Right atrium auricular region (tissue), 2 donors: ENCODE results near the gene SORCS3. TPM values are rescaled to one million over a fixed set of nuclear protein-coding genes. Genes with fewer than 3 reads are reported as not detected.

Experiments used
- DNase-seq: peaks from one replicate; pipeline ENCODE4 v3.0.0-alpha.2; 2019; ENCODE audit warnings: low spot score
- H3K27ac ChIP-seq, 2 donors: fragments of 200-600 bp; sonication (generic); 1 replicate in 1 of 2; 2 replicates in 1 of 2; pipeline ENCODE4 v1.5.1; 2016 to 2019
- H3K27me3 ChIP-seq, 2 donors: fragments of 200-600 bp; sonication (generic); one replicate each; pipeline versions ENCODE4 v1.5.1 to v1.6.0; 2017 to 2019
- H3K36me3 ChIP-seq: fragments of 200-600 bp; sonication (generic); one replicate; pipeline ENCODE4 v1.5.1; 2016
- H3K4me1 ChIP-seq, 2 donors: fragments of 200-600 bp; sonication (generic); one replicate each; pipeline versions ENCODE4 v1.5.1 to v1.6.0; 2017 to 2019
- H3K4me3 ChIP-seq, 2 donors: fragments of 200-600 bp; sonication (generic); 1 replicate in 1 of 2; 2 replicates in 1 of 2; pipeline ENCODE4 v1.5.1; 2017 to 2019; ENCODE audit warnings: mild to moderate bottlenecking in 1 of 2, moderate library complexity in 1 of 2
- H3K9me3 ChIP-seq, 2 donors: fragments of 200-600 bp; sonication (generic); one replicate each; pipeline ENCODE4 v1.5.1; 2019
- total RNA-seq, 2 donors: library from RNA; depleted of rRNA; stranded (reverse); fragments of >200 nt; gene quantifications; one replicate each; pipeline ENCODE4 v1.1.0, GENCODE V29; 2016
- TF ChIP-seq, protein P1 (sequence below), 2 donors: fragments of 200-600 bp; sonication (generic); IDR thresholded peaks; one replicate each; pipeline ENCODE4 v1.5.1; 2019; ENCODE audit warnings: antibody characterized with exemption in 2 of 2

SORCS3 gene
- total RNA-seq, 2 donors from 2014 or later, result 0.07 TPM; not detected in 1

DNA sequence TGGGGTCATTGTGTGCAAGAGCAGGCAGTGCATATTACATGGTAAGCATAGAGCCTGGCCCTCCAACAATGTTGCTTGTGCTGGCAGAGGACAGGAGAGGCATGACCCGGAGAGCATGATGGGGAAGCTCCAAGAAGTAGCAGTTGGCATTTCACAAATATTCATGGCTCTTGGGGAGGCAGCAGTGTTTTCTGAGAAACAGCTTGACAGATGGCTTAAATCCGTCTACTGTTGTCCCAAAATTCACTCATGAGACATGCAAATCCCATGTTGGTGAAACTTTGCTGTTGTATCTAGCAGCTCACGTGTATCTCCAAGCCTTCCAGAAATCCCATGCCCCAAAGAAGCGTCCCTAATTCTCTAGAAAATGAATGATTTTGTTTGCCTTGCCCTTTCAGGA is 487.0 kb downstream of the SORCS3 start:
- H3K9me3 ChIP-seq, result no peaks in the 10 kb centered on the region
- no peaks in the 10 kb centered on the region for H3K27me3 ChIP-seq
- H3K36me3 ChIP-seq, result no peaks in the 10 kb centered on the region
- H3K27ac ChIP-seq, result no peak overlapping the region
- TF ChIP-seq, protein P1, sequence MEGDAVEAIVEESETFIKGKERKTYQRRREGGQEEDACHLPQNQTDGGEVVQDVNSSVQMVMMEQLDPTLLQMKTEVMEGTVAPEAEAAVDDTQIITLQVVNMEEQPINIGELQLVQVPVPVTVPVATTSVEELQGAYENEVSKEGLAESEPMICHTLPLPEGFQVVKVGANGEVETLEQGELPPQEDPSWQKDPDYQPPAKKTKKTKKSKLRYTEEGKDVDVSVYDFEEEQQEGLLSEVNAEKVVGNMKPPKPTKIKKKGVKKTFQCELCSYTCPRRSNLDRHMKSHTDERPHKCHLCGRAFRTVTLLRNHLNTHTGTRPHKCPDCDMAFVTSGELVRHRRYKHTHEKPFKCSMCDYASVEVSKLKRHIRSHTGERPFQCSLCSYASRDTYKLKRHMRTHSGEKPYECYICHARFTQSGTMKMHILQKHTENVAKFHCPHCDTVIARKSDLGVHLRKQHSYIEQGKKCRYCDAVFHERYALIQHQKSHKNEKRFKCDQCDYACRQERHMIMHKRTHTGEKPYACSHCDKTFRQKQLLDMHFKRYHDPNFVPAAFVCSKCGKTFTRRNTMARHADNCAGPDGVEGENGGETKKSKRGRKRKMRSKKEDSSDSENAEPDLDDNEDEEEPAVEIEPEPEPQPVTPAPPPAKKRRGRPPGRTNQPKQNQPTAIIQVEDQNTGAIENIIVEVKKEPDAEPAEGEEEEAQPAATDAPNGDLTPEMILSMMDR (IDR thresholded peaks at IDR 0.05), result no peak
- H3K4me1 ChIP-seq, result no peaks in the 10 kb centered on the region
- no peak for DNase-seq
- H3K4me3 ChIP-seq, result no peak overlapping the region

DNA sequence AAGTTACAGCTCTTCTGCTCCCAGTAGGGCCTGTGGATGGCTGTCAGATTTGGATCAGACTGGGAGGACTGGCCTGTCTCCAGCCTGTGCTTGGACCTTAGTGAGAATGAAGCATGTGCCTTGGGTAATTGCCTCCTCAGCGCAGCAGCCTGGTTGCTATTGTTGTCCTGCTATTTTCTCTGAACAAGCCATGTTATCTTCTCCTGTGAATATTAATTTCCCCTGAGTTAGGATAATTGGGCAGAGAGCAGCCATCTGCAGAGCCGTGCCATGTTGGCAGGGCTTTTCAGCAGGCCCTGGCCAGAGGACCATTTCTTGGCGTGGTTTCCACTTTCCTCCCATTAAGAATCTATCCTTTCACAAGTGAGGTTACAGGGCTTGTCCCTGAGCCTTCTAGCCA is 497.3 kb downstream of the SORCS3 start:
- H3K27ac ChIP-seq, result no peak overlapping the region
- H3K4me1 ChIP-seq, result no peaks in the 10 kb centered on the region
- no peaks in the 10 kb centered on the region for H3K9me3 ChIP-seq
- no peaks in the 10 kb centered on the region for H3K36me3 ChIP-seq
- TF ChIP-seq, protein P1 (IDR thresholded peaks at IDR 0.05), result no peak
- DNase-seq, result no peak
- H3K4me3 ChIP-seq, result no peak overlapping the region
- H3K27me3 ChIP-seq, result no peaks in the 10 kb centered on the region

DNA sequence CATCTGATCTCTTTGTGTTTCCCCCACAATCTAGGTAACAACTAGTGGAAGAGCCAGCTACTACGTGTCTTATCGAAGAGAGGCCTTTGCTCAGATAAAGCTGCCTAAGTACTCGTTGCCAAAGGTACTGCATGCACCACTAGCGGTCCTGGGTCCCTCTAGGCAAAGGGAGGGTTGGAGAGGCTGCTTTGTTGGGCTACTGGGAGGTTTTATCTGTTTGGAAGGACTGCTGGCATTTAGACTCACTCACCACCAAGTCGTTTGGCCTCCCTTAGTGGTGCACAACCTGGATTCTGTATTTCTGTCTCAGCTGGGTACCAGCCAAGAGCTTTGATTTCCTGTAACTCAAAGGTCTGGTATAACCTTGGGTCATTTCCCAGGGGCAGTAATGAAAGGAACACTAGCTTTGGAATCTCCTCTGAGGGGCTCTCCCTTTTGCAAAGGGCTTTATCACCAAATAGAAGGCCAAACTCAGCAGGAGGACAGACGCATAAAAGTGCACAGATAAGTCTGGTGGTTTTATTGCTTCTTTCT is 498.3 kb downstream of the SORCS3 start:
- H3K36me3 ChIP-seq, result no peaks in the 10 kb centered on the region
- DNase-seq, result no peak
- TF ChIP-seq, protein P1 (IDR thresholded peaks at IDR 0.05), result no peak
- no peak overlapping the region for H3K4me3 ChIP-seq
- no peaks in the 10 kb centered on the region for H3K4me1 ChIP-seq
- no peaks in the 10 kb centered on the region for H3K9me3 ChIP-seq
- H3K27me3 ChIP-seq, result no peaks in the 10 kb centered on the region
- no peak overlapping the region for H3K27ac ChIP-seq

DNA sequence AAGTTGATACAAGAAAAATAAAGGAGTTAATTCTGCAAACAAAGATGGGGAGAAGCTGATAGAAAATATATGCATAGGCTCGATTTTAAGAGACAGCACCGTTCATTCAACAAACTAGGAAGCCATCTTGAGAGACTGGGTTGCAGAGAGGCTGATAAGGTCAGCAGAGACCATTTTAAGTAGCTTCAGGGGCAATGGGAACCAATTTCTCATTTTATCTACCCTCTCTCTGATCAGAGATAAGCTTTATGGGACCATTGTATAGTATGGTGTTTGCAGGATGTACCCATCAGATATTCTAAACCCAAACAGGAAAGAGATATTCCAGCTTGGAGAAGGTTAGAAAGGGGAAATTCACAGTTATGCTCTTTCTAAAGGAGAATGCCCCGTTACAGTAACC is 499.5 kb downstream of the SORCS3 start:
- H3K9me3 ChIP-seq, result no peaks in the 10 kb centered on the region
- H3K27me3 ChIP-seq, result no peaks in the 10 kb centered on the region
- DNase-seq, result no peak
- TF ChIP-seq, protein P1 (IDR thresholded peaks at IDR 0.05), result no peak
- H3K4me3 ChIP-seq, result no peak overlapping the region
- no peak overlapping the region for H3K27ac ChIP-seq
- H3K36me3 ChIP-seq, result no peaks in the 10 kb centered on the region
- no peaks in the 10 kb centered on the region for H3K4me1 ChIP-seq

DNA sequence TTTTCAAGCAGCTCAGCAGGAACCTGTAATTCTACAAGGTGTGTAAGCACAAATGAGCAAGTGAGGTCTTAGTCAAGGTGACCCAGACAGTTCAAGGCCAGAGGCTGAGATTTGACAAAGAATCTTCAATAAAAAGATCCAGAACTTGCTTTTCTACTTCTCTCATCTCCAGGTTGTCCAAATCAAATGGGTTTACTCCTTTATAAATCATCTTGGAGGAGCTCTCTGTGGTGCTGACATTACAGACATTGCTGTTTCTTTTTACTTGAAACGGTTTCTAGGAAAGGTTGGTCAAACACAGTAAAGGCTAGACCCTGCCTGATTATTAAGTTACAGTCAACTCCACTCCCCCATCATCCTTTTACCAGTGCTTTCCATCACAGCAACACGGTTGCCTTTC is 504.6 kb downstream of the SORCS3 start:
- Histone ChIP-seq H3K9me3 (no peaks in the 10 kb centered on the region), H3K36me3 (no peaks in the 10 kb centered on the region), H3K4me3 (no peak overlapping the region), H3K27ac (no peak overlapping the region), H3K27me3 (no peaks in the 10 kb centered on the region), H3K4me1 (no peaks in the 10 kb centered on the region)
- TF ChIP-seq, protein P1 (IDR thresholded peaks at IDR 0.05), result no peak
- DNase-seq, result no peak

DNA sequence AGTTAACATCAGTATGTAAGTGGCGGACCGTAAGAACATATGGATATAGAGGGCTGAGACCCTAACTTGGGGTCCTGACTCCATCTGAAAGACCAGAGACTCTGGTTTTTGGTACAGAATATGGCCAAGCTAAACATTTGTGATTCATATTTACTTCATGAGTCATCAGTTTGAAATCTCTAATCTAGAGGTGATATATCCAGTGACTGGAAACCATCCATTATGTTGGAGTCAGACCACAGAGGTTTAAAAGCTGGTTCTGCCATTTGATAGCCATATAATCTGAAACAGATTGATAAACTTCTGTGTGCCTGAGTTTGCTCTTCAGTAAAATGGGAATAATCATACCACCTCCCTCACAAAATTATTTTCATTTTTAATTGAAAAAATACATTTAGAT is 505.3 kb downstream of the SORCS3 start:
- no peak overlapping the region for H3K4me3 ChIP-seq
- H3K36me3 ChIP-seq, result no peaks in the 10 kb centered on the region
- no peak for DNase-seq
- H3K4me1 ChIP-seq, result no peaks in the 10 kb centered on the region
- H3K27ac ChIP-seq, result no peak overlapping the region
- TF ChIP-seq, protein P1 (IDR thresholded peaks at IDR 0.05), result no peak
- no peaks in the 10 kb centered on the region for H3K27me3 ChIP-seq
- H3K9me3 ChIP-seq, result no peaks in the 10 kb centered on the region
